ENCODE measurements around the gene EP300. TPM values are rescaled to one million over a fixed set of nuclear protein-coding genes. Genes with fewer than 3 reads are reported as not detected.

The EP300 gene
- total and polyA plus RNA-seq, 2 donors, result 24.0 to 104 TPM

- H3K4me3 ChIP-seq (ENCODE audit: low read depth, low read length), result no peak overlapping the region
- no peaks in the 10 kb centered on the region for H3K4me1 ChIP-seq (ENCODE audit: insufficient read depth)
- H3K27ac ChIP-seq (ENCODE audit: low read depth), result no peak overlapping the region
- H3K36me3 ChIP-seq (ENCODE audit: insufficient read depth), result no peaks in the 10 kb centered on the region
- WGBS, result 97% methylated on average over 7 of the region's 7 CpGs
- DNase-seq (ENCODE audit: extremely low spot score), result no peak
Measured at GRCh38 chr22:41215926-41216325, 123.5 kb downstream of the EP300 start.

GRCh38 chr22:41216984-41217383 lies 124.6 kb downstream of the EP300 start:
- 59% methylated on average over 13 of the region's 13 CpGs for WGBS
- H3K4me3 ChIP-seq (ENCODE audit: low read depth, low read length), result no peak overlapping the region
- peak overlapping the region; percentile 68 for H3K27ac ChIP-seq (ENCODE audit: low read depth)
- H3K36me3 ChIP-seq (ENCODE audit: insufficient read depth), result no peaks in the 10 kb centered on the region
- no peaks in the 10 kb centered on the region for H3K4me1 ChIP-seq (ENCODE audit: insufficient read depth)
- no peak for DNase-seq (ENCODE audit: extremely low spot score)

- DNase-seq (ENCODE audit: extremely low spot score), result peak; percentile 25
- WGBS, result 28% methylated on average over 16 of the region's 16 CpGs
- no peaks in the 10 kb centered on the region for H3K4me1 ChIP-seq (ENCODE audit: insufficient read depth)
- peak overlapping the region; percentile 68 for H3K27ac ChIP-seq (ENCODE audit: low read depth)
- H3K4me3 ChIP-seq (ENCODE audit: low read depth, low read length), result no peak overlapping the region
- H3K36me3 ChIP-seq (ENCODE audit: insufficient read depth), result no peaks in the 10 kb centered on the region
Measured at GRCh38 chr22:41217553-41218157, 125.3 kb downstream of the EP300 start.

DNA sequence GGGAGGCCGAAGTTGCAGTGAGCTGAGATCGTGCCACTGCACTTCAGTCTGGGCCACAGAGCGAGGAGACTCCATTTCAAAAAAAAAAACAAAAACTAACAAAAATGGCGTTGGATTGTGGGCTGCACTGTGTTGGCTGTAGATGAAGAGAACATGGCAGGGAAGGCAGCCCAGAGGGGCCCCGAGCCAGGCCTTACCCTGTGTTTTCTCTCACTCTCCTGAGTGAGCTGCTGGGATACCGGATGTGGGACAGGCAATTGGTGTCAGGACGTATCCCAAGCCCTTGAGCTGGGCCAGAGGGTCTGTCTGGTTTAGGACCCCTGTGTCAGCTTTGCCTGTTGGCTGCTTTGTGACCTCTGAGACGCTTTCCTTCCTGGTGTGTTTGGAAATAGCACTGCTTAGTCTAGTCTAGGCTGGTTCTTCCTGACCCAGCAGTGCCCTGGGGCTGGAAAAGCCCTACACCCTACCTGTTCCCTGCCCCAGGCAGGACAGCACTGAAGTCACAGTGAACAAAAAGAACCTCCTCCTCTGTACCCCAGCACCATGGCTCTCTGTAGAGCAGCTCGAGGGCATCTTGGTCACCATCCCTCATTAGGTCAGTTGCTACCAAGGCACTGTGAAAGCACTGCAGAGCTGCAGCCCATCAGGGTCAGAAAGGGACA lies 130.6 kb downstream of the EP300 start:
- H3K4me3 ChIP-seq (ENCODE audit: low read depth, low read length), result no peak overlapping the region
- 91% methylated on average over 9 of the region's 9 CpGs for WGBS
- DNase-seq (ENCODE audit: extremely low spot score), result no peak
- H3K27ac ChIP-seq (ENCODE audit: low read depth), result no peak overlapping the region
- H3K36me3 ChIP-seq (ENCODE audit: insufficient read depth), result no peaks in the 10 kb centered on the region
- no peaks in the 10 kb centered on the region for H3K4me1 ChIP-seq (ENCODE audit: insufficient read depth)

- Histone ChIP-seq H3K4me3 (ENCODE audit: low read depth, low read length) (no peak overlapping the region), H3K27ac (ENCODE audit: low read depth) (no peak overlapping the region), H3K36me3 (ENCODE audit: insufficient read depth) (no peaks in the 10 kb centered on the region), H3K4me1 (ENCODE audit: insufficient read depth) (no peaks in the 10 kb centered on the region)
- DNase-seq (ENCODE audit: extremely low spot score), result no peak
- WGBS, result 84% methylated on average over 7 of the region's 7 CpGs
Measured at GRCh38 chr22:41223535-41223934, 131.1 kb downstream of the EP300 start.

DNA sequence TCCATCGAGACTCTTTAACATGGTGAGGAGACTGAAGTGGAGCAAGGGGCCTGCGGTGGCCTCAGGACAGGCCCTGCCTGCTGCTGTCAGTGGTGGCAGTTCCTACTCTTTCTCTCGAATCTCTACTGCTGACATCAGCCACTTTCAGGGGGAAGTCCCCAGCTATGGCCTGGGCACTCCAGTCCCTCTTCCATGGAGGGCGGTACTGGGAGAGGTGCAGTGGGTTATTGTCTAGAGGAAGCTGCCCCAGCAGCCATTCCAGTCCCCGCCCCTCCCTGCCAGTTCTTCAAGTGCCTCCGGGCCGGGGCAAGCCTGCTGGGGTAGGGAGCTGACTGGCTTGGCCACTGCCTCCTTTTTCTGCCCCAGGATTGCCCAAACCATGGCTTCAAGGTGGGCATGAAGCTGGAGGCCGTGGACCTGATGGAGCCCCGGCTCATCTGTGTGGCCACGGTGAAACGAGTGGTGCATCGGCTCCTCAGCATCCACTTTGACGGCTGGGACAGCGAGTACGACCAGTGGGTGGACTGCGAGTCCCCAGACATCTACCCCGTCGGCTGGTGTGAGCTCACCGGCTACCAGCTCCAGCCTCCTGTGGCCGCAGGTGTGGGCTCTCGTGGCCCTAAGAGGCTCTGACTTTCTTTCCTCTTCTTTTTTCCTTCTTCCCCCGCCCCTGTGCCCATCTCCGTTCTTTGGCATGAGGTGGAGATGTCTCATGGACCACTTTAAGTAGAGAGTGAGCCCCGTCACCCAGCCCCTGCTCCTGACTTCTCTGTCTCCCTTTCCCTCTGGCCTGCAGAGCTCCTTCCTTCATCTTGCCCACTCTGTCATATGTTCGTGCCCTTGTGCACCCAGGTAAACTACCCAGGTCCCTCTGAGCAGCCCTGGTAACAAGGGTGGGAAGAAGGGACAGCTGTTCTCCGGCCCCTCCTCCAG lies 134.6 kb downstream of the EP300 start:
- H3K4me1 ChIP-seq (ENCODE audit: insufficient read depth), result no peaks in the 10 kb centered on the region
- WGBS, result 93% methylated on average over 26 of the region's 26 CpGs
- no peaks in the 10 kb centered on the region for H3K36me3 ChIP-seq (ENCODE audit: insufficient read depth)
- H3K27ac ChIP-seq (ENCODE audit: low read depth), result no peak overlapping the region
- H3K4me3 ChIP-seq (ENCODE audit: low read depth, low read length), result no peak overlapping the region
- DNase-seq (ENCODE audit: extremely low spot score), result no peak

GRCh38 chr22:41229215-41229614 lies 136.8 kb downstream of the EP300 start:
- H3K4me1 ChIP-seq (ENCODE audit: insufficient read depth), result no peaks in the 10 kb centered on the region
- H3K4me3 ChIP-seq (ENCODE audit: low read depth, low read length), result no peak overlapping the region
- no peak overlapping the region for H3K27ac ChIP-seq (ENCODE audit: low read depth)
- no peaks in the 10 kb centered on the region for H3K36me3 ChIP-seq (ENCODE audit: insufficient read depth)
- no peak for DNase-seq (ENCODE audit: extremely low spot score)
- 86% methylated on average over 6 of the region's 6 CpGs for WGBS

Small RNA genes within 50 kb of the gene (small RNA-seq; reads per million reads assigned to genes)
- gene RF00019 (not detected), gene RNU6-375P (not detected)

Other genes with a start within 250 kb of the EP300 start
- gene ST13, start 236.0 kb upstream of the EP300 start, total RNA-seq, result 159 TPM
- 233 TPM for gene ST13, start 236.0 kb upstream of the EP300 start, polyA plus RNA-seq
- gene XPNPEP3, start 235.4 kb upstream of the EP300 start, total RNA-seq, result 11.0 TPM
- gene XPNPEP3, start 235.4 kb upstream of the EP300 start, polyA plus RNA-seq, result 5.1 TPM
- not detected for gene DNAJB7, start 230.5 kb upstream of the EP300 start, total RNA-seq
- not detected for gene DNAJB7, start 230.5 kb upstream of the EP300 start, polyA plus RNA-seq
- 65.1 TPM for gene RBX1, start 141.2 kb upstream of the EP300 start, total RNA-seq
- gene RBX1, start 141.2 kb upstream of the EP300 start, polyA plus RNA-seq, result 58.0 TPM
- gene L3MBTL2, start 112.7 kb downstream of the EP300 start, total RNA-seq, result 12.4 TPM
- 21.7 TPM for gene L3MBTL2, start 112.7 kb downstream of the EP300 start, polyA plus RNA-seq
- gene CHADL, start 148.3 kb downstream of the EP300 start, total RNA-seq, result 1.8 TPM
- 3.5 TPM for gene CHADL, start 148.3 kb downstream of the EP300 start, polyA plus RNA-seq
- gene RANGAP1, start 193.6 kb downstream of the EP300 start, total RNA-seq, result 15.0 TPM
- 41.8 TPM for gene RANGAP1, start 193.6 kb downstream of the EP300 start, polyA plus RNA-seq
- gene ZC3H7B, start 208.9 kb downstream of the EP300 start, total RNA-seq, result 30.0 TPM
- 42.1 TPM for gene ZC3H7B, start 208.9 kb downstream of the EP300 start, polyA plus RNA-seq

Data from urinary bladder (tissue), 4 donors.